Endodermal cell (in vitro differentiated cells): Measurements from ENCODE around the gene TEX51. TPM values are rescaled to one million over a fixed set of nuclear protein-coding genes. Genes with fewer than 3 reads are reported as not detected.

ENCODE experiments used
- DNase-seq: peaks from one replicate; pipeline ENCODE4 v3.0.0-alpha.2; 2017
- H3K27ac ChIP-seq: 2 replicates; pipeline ENCODE4 v1.5.1; 2013; ENCODE audit warnings: mild to moderate bottlenecking, low read depth, low read length, moderate library complexity
- H3K27me3 ChIP-seq: 2 replicates; pipeline ENCODE4 v1.6.1; 2013; ENCODE audit warnings: mild to moderate bottlenecking, low read length, moderate library complexity; ENCODE audit not compliant: insufficient read depth, control insufficient read depth, poor library complexity, severe bottlenecking
- H3K36me3 ChIP-seq: 2 replicates; pipeline ENCODE4 v1.7.0; 2013; ENCODE audit warnings: mild to moderate bottlenecking, low read length, moderate library complexity; ENCODE audit not compliant: control insufficient read depth, insufficient read depth
- H3K4me1 ChIP-seq: one replicate; pipeline ENCODE4 v1.7.0; 2013; ENCODE audit warnings: low read length; ENCODE audit not compliant: control insufficient read depth, insufficient read depth
- H3K4me3 ChIP-seq: 2 replicates; pipeline ENCODE4 v1.5.1; 2013; ENCODE audit warnings: mild to moderate bottlenecking, low read length, moderate library complexity
- H3K9ac ChIP-seq: 2 replicates; pipeline ENCODE4 v1.6.1; 2013; ENCODE audit warnings: mild to moderate bottlenecking, low read length, moderate library complexity; ENCODE audit not compliant: poor library complexity, severe bottlenecking; ENCODE audit errors: extremely low read depth
- H3K9me3 ChIP-seq: 2 replicates; pipeline ENCODE4 v1.6.1; 2013; ENCODE audit warnings: mild to moderate bottlenecking, low read length, moderate library complexity; ENCODE audit not compliant: control insufficient read depth
- H3K27ac Mint-ChIP-seq: 2 replicates; pipeline ENCODE4 v1.8.0; 2020; ENCODE audit warnings: mixed read lengths
- H3K27me3 Mint-ChIP-seq: 2 replicates; pipeline ENCODE4 v1.8.0; 2021; ENCODE audit warnings: mild to moderate bottlenecking, mixed read lengths; ENCODE audit not compliant: insufficient read depth
- H3K36me3 Mint-ChIP-seq: 2 replicates; pipeline ENCODE4 v1.8.0; 2020; ENCODE audit warnings: low read depth, mixed read lengths
- H3K4me1 Mint-ChIP-seq: 2 replicates; pipeline ENCODE4 v1.8.0; 2020; ENCODE audit warnings: mixed read lengths
- H3K4me3 Mint-ChIP-seq: 2 replicates; pipeline ENCODE4 v1.8.0; 2020; ENCODE audit warnings: mild to moderate bottlenecking, moderate library complexity, mixed read lengths
- H3K9me3 Mint-ChIP-seq: 2 replicates; pipeline ENCODE4 v1.8.0; 2020; ENCODE audit warnings: mild to moderate bottlenecking, mixed read lengths
- WGBS, 2 experiments: methylation state at CpG; one replicate each; pipeline versions ENCODE4 v1.1.5 to v1.1.7; 2013; ENCODE audit warnings: missing lambda C conversion rate in 2 of 2, mixed read lengths in 1 of 2; ENCODE audit not compliant: insufficient coverage in 1 of 2, insufficient read length in 1 of 2; 5-methylcytosine and 5-hydroxymethylcytosine counted together
- total RNA-seq, 2 donors: library from RNA; stranded (reverse); fragmentation: NEBNext Ultra II Directional in 1 of 2; extraction: Animal tissue kit (Norgen Biotek cat#: 25700) in 1 of 2; gene quantifications; 2 replicates in 1 of 2; 3 replicates in 1 of 2; pipeline ENCODE4 v1.2.1, GENCODE V29; 2021
- TF ChIP-seq, protein P1 (sequence below): fragments of 200-600 bp; sonication (generic); conservative IDR thresholded peaks from 2 replicates; pipeline ENCODE4 v1.5.0; 2021; ENCODE audit warnings: antibody characterized with exemption, mild to moderate bottlenecking

The TEX51 gene
- total RNA-seq, 2 donors from 2014 or later = not detected

GRCh38 chr2:126881591-126881990 is 17.1 kb upstream of the TEX51 start:
- TF ChIP-seq, protein P1, sequence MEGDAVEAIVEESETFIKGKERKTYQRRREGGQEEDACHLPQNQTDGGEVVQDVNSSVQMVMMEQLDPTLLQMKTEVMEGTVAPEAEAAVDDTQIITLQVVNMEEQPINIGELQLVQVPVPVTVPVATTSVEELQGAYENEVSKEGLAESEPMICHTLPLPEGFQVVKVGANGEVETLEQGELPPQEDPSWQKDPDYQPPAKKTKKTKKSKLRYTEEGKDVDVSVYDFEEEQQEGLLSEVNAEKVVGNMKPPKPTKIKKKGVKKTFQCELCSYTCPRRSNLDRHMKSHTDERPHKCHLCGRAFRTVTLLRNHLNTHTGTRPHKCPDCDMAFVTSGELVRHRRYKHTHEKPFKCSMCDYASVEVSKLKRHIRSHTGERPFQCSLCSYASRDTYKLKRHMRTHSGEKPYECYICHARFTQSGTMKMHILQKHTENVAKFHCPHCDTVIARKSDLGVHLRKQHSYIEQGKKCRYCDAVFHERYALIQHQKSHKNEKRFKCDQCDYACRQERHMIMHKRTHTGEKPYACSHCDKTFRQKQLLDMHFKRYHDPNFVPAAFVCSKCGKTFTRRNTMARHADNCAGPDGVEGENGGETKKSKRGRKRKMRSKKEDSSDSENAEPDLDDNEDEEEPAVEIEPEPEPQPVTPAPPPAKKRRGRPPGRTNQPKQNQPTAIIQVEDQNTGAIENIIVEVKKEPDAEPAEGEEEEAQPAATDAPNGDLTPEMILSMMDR = no peak
- no peaks in the 10 kb centered on the region for H3K9me3 ChIP-seq
- 88 to 100% methylated on average over 3 to 9 of the region's 9 CpGs for WGBS, 2 experiments
- no peak overlapping the region for H3K9ac ChIP-seq
- peaks cover 5% of the 10 kb centered on the region for H3K27me3 Mint-ChIP-seq
- no peak overlapping the region for H3K4me3 ChIP-seq
- H3K4me1 Mint-ChIP-seq = peaks cover 2% of the 10 kb centered on the region
- no peaks in the 10 kb centered on the region for H3K27me3 ChIP-seq
- no peaks in the 10 kb centered on the region for H3K4me1 ChIP-seq
- no peaks in the 10 kb centered on the region for H3K36me3 ChIP-seq
- H3K4me3 Mint-ChIP-seq = no peak overlapping the region
- H3K9me3 Mint-ChIP-seq = peaks cover under 1% of the 10 kb centered on the region
- H3K27ac ChIP-seq = no peak overlapping the region
- no peaks in the 10 kb centered on the region for H3K36me3 Mint-ChIP-seq
- no peak for DNase-seq
- H3K27ac Mint-ChIP-seq = no peak overlapping the region

DNA sequence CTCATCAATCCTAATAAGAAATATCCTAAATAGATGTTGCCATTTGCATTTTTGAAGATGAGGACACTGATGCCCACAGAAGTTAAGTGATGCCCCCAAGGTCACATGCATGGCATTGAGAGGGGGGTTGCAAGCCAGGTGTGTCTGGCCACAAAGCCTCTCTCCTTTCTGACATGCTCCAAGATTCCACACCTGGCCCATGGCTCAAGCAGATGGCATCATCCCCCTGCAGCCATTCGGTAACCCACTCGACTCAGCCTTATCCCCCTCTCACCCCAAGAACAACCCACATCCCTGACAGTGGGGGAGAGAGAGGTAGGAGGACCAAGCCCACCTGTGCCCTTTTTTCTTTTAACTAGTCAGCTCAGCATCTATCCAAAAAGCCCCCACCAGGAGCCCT is 16.5 kb upstream of the TEX51 start:
- H3K4me1 ChIP-seq = no peaks in the 10 kb centered on the region
- H3K27ac Mint-ChIP-seq = no peak overlapping the region
- WGBS, 2 experiments = 38 to 40% methylated on average over 2 of the region's 2 CpGs

DNA sequence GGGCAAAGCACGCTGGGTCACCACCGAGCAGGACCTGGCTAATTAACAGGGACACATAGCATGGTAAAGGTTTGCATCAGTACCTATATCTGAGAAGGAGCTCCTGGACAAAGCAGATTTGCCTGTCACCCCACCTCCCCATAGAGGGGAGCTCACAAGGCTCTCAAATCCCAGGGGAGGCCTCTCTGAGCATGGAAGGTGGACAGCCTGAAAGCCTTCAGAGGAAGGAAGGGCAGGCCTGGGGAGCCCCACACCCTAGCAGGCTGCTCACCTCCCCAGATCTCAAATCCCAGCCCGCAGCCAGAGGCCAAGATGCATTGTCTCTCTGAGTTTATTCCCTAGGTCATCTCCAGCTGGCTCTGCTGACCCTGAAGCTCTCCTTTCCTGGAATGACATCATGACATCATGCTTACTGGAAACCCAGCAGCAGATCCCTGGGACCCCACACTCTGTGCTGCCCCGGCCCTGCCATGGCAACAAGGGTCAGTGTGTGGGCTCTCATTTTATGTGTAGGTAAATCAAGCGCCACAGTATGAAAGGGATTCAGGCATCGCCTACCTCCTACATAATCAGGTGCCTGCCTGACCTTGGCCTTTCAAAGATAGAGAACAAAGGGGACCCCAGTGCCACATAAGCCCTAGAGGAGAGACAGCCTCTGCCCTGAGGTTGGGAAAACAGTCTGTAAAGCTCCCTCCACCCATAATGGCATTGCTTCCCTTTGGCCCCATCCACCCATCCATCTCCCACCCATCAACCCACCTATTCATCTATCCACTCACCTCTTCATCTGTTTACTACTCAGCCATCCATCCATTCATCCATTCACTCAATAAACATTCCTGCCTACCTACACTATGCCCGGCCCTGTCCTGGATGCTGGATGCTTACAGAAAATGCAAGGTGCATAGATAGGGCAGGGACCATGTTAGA is 15.7 kb upstream of the TEX51 start:
- no peaks in the 10 kb centered on the region for H3K27me3 ChIP-seq
- Mint-ChIP-seq H3K36me3 (no peaks in the 10 kb centered on the region), H3K4me3 (no peak overlapping the region), H3K27ac (no peak overlapping the region), H3K27me3 (peaks cover 14% of the 10 kb centered on the region), H3K4me1 (peaks cover 7% of the 10 kb centered on the region), H3K9me3 (no peaks in the 10 kb centered on the region)
- no peak overlapping the region for H3K9ac ChIP-seq
- 93 to 95% methylated on average over 7 of the region's 7 CpGs for WGBS, 2 experiments
- H3K36me3 ChIP-seq = no peaks in the 10 kb centered on the region
- peaks cover 3% of the 10 kb centered on the region for H3K4me1 ChIP-seq
- TF ChIP-seq, protein P1 = no peak
- no peak overlapping the region for H3K4me3 ChIP-seq
- DNase-seq = peak; percentile 30
- H3K27ac ChIP-seq = no peak overlapping the region
- no peaks in the 10 kb centered on the region for H3K9me3 ChIP-seq

More for the DNA sequence above, 16.5 kb upstream of the TEX51 start:
- H3K9me3 ChIP-seq = no peaks in the 10 kb centered on the region
- Mint-ChIP-seq H3K4me1 (peaks cover 4% of the 10 kb centered on the region), H3K27me3 (peaks cover 10% of the 10 kb centered on the region), H3K9me3 (no peaks in the 10 kb centered on the region), H3K36me3 (no peaks in the 10 kb centered on the region), H3K4me3 (no peak overlapping the region)
- no peak overlapping the region for H3K27ac ChIP-seq
- H3K4me3 ChIP-seq = no peak overlapping the region
- DNase-seq = no peak
- no peaks in the 10 kb centered on the region for H3K36me3 ChIP-seq
- no peak overlapping the region for H3K9ac ChIP-seq
- TF ChIP-seq, protein P1 = no peak
- no peaks in the 10 kb centered on the region for H3K27me3 ChIP-seq
